GM21737 (cell line): ENCODE data around the gene PRPF19.

Source experiments
- ATAC-seq: cut with Tn5 transposase; IDR thresholded peaks from one replicate; pipeline ENCODE4 v1.9.1; 2021; ENCODE audit warnings: mild to moderate bottlenecking, moderate library complexity; ENCODE audit not compliant: unreplicated experiment

PRPF19 gene

GRCh38 chr11:60862171-60862570 lies 44.2 kb downstream of the PRPF19 start:
- ATAC-seq = no peak

GRCh38 chr11:60860943-60861342 lies 45.4 kb downstream of the PRPF19 start:
- ATAC-seq = no peak

- no peak for ATAC-seq
Observed at GRCh38 chr11:60859616-60860250, 46.7 kb downstream of the PRPF19 start.

- ATAC-seq = no peak
Observed at GRCh38 chr11:60858731-60859464, 47.5 kb downstream of the PRPF19 start.

GRCh38 chr11:60858236-60858635 lies 48.1 kb downstream of the PRPF19 start:
- ATAC-seq = no peak

- no peak for ATAC-seq
Observed at GRCh38 chr11:60857378-60858232, 48.8 kb downstream of the PRPF19 start.

GRCh38 chr11:60855726-60856633 lies 50.4 kb downstream of the PRPF19 start, which contains the start of gene PTGDR2:
Gene PTGDR2 (minus strand): TSS chr11:60855950. CDS start chr11:60853722, 2,228 bp downstream.
- no peak for ATAC-seq

GRCh38 chr11:60854847-60855725 lies 51.3 kb downstream of the PRPF19 start:
- ATAC-seq = no peak

- ATAC-seq = no peak
Observed at GRCh38 chr11:60854140-60854846, 52.1 kb downstream of the PRPF19 start.

GRCh38 chr11:60852982-60853950 lies 53.1 kb downstream of the PRPF19 start:
- ATAC-seq = no peak

GRCh38 chr11:60852117-60852981 lies 54.0 kb downstream of the PRPF19 start:
- ATAC-seq = no peak

GRCh38 chr11:60851327-60852104 lies 54.9 kb downstream of the PRPF19 start:
- no peak for ATAC-seq

GRCh38 chr11:60849641-60850520 lies 56.5 kb downstream of the PRPF19 start:
- no peak for ATAC-seq

GRCh38 chr11:60848714-60849151 lies 57.7 kb downstream of the PRPF19 start:
- ATAC-seq = no peak

- no peak for ATAC-seq
Observed at GRCh38 chr11:60847896-60848295, 58.5 kb downstream of the PRPF19 start.
